GM12801 (cell line): ENCODE results near the gene ESR1.

Experiments
- CTCF ChIP-seq: IDR thresholded peaks from one replicate; pipeline ENCODE4 v1.5.1; 2011; ENCODE audit warnings: control low read depth; ENCODE audit not compliant: insufficient read length; ENCODE audit errors: extremely low read depth

Gene ESR1

GRCh38 chr6:151974061-151974617, 166.7 kb downstream of the ESR1 start:
- no peak for TF ChIP-seq CTCF

- no peak for TF ChIP-seq CTCF
These were observed 168.3 kb downstream of the ESR1 start for GRCh38 chr6:151975795-151976194.

- no peak for TF ChIP-seq CTCF
These were observed 184.6 kb downstream of the ESR1 start for GRCh38 chr6:151992091-151992490.

- TF ChIP-seq CTCF, result no peak
These were observed 185.9 kb downstream of the ESR1 start for GRCh38 chr6:151993364-151993763.

DNA sequence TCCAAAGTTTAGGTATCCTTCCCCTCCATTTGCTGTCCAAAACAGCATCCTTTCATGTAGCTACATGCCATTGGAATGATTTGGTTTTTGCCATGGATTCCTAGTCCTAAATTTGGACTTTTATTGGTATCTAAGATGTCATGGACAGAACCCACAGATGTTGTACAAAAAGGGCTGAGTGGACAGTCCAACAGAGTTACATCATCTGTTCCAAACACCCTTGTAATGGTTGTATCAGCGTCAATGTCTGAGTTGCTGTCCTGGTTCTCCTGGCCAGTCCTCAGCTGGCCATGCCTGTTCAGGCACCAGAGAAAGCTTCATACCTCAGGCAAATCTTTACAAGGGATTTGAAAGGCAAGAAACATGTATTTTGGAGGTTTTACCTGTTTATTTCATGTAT, 191.3 kb downstream of the ESR1 start:
- no peak for TF ChIP-seq CTCF

DNA sequence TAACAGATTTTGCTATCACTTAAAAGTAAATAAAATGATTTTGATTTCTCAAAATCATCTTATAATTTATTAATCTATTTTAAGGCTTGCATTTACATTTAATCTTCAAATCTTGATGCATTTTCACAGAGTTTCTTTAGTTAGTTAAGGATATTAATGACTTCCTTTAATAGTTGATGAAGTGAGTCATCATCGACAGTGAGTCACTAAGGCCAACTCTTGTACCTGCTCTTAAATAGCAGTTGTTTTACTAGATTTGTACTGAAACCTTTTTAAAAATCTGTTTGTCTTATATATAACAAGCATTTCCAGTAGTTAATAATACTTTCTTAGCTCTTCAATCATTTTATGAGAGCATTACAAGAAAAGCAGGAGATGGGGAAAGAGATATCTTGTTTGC, 191.7 kb downstream of the ESR1 start:
- no peak for TF ChIP-seq CTCF

GRCh38 chr6:152001408-152001807, 193.9 kb downstream of the ESR1 start:
- TF ChIP-seq CTCF, result no peak

- TF ChIP-seq CTCF, result no peak
These were observed 194.8 kb downstream of the ESR1 start for GRCh38 chr6:152002306-152002705.
